Activated B cell treated with CpG ODN at 0.5 μM for 24 hours (primary cell): Measurements from ENCODE around the gene SAMD7. TPM values are rescaled to one million over a fixed set of nuclear protein-coding genes. Genes with fewer than 3 reads are reported as not detected.

Experiments used
- ATAC-seq: fragments of 200-7000 bp; cut with Tn5 transposase; one replicate; pipeline ENCODE4 v1.10.0; 2021; ENCODE audit warnings: low read depth, mild to moderate bottlenecking, moderate library complexity
- CTCF ChIA-PET: fragments of 350-600 bp; sonication (Branson Sonifier 250); formaldehyde crosslinking; loops from one replicate; lab custom pipeline; 2021; ENCODE audit warnings: antibody characterized with exemption; lab: Charles Lee
- POLR2A ChIA-PET: fragments of 350-600 bp; sonication (Branson Sonifier 250); formaldehyde crosslinking; loops from one replicate; lab custom pipeline; 2021; ENCODE audit warnings: antibody characterized with exemption; lab: Charles Lee
- DNase-seq: peaks from one replicate; pipeline ENCODE4 v3.0.0; 2022
- H3K27ac Mint-ChIP-seq: one replicate; pipeline ENCODE4 v1.8.0; 2020; ENCODE audit warnings: mixed read lengths
- H3K27me3 Mint-ChIP-seq: one replicate; pipeline ENCODE4 v1.8.0; 2021; ENCODE audit warnings: mixed read lengths
- H3K36me3 Mint-ChIP-seq: one replicate; pipeline ENCODE4 v1.8.0; 2021; ENCODE audit warnings: low read depth, mixed read lengths
- H3K4me1 Mint-ChIP-seq: one replicate; pipeline ENCODE4 v1.8.0; 2021; ENCODE audit warnings: mixed read lengths
- H3K4me3 Mint-ChIP-seq: one replicate; pipeline ENCODE4 v1.8.0; 2020; ENCODE audit warnings: mild to moderate bottlenecking, mixed read lengths
- H3K9me3 Mint-ChIP-seq: one replicate; pipeline ENCODE4 v1.8.0; 2020; ENCODE audit warnings: mixed read lengths
- intact Hi-C: fragments of 100-400 bp; cut with micrococcal nuclease; formaldehyde crosslinking; loops from one replicate; pipeline ENCODE4 v1.15.1; 2024
- total RNA-seq: library from RNA; stranded (reverse); gene quantifications from 2 replicates; pipeline ENCODE4 v1.2.3, GENCODE V29; 2022
- TF ChIP-seq, protein P1 (sequence below): fragments of 200-600 bp; IDR thresholded peaks from one replicate; pipeline ENCODE4 v1.8.0; 2022; ENCODE audit warnings: antibody characterized with exemption, mild to moderate bottlenecking

The SAMD7 gene
- total RNA-seq, 1 donor from 2014 or later, result not detected

DNA sequence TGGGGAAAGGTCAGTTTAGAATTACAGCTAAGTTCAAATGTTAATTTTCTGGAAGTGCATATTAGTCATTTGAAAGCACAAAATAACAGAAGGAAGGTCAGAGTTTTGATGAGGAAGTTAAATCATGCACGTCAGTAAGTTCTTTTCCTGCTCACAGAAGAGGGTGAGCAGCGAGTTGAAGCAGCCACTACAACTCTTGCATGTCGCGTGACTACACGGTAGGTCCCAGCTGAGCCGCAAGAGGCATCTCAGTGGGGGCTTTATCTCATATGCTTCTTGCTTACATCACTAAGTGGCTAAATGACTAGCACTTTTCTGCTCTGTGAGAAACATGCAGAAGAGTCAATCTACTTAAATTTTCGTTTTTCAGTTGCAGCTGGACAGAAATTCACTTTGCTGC, 33.9 kb downstream of the SAMD7 start:
- Mint-ChIP-seq H3K27me3 (no peaks in the 10 kb centered on the region), H3K36me3 (no peaks in the 10 kb centered on the region), H3K4me1 (peaks cover 93% of the 10 kb centered on the region), H3K9me3 (peaks cover 3% of the 10 kb centered on the region), H3K27ac (peak overlapping the region; percentile 93), H3K4me3 (peak overlapping the region; percentile 68)
- ChIA-PET CTCF (interaction anchor here (0.9 to 1.4 kb wide), 5 partner anchors 14 to 80 kb away, joined by 3 to 7 read pairs (median 6); partner anchors contain the start of gene SEC62), POLR2A (interaction anchor here (0.8 to 14.4 kb wide), 11 partner anchors 10 to 923 kb away, joined by 3 to 305 read pairs (median 5); partner anchors contain the start of genes MYNN, SEC62 and SKIL)
- peak; percentile 54 for DNase-seq
- peak; percentile 91 for ATAC-seq
- intact Hi-C loops, result loop anchor here (1.0 kb wide), 5 partner anchors 9 to 408 kb away; partner anchors contain the start of gene SEC62
- TF ChIP-seq, protein P1, sequence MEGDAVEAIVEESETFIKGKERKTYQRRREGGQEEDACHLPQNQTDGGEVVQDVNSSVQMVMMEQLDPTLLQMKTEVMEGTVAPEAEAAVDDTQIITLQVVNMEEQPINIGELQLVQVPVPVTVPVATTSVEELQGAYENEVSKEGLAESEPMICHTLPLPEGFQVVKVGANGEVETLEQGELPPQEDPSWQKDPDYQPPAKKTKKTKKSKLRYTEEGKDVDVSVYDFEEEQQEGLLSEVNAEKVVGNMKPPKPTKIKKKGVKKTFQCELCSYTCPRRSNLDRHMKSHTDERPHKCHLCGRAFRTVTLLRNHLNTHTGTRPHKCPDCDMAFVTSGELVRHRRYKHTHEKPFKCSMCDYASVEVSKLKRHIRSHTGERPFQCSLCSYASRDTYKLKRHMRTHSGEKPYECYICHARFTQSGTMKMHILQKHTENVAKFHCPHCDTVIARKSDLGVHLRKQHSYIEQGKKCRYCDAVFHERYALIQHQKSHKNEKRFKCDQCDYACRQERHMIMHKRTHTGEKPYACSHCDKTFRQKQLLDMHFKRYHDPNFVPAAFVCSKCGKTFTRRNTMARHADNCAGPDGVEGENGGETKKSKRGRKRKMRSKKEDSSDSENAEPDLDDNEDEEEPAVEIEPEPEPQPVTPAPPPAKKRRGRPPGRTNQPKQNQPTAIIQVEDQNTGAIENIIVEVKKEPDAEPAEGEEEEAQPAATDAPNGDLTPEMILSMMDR, result no peak

DNA sequence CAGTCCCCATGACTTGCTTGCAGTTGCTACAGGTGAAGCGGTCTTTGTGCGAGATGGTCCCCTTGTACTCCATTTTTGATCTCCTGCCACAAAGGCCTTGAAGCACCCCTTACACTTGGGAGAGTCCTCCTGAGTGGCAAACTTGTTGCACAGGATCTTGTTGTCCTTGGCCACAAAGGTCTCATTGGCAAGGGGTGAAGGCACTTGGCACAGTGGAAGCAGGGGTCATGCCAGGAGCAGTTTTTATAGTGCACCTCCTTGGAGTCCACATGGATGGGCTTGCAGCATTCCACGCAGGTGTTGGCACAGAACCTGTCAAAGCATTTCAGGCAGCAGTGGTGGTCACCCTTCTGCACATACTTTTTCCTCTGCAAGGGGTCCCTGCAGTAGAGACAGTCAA, 35.0 kb downstream of the SAMD7 start:
- CTCF ChIA-PET, result interaction anchor here (2.0 to 4.4 kb wide), 2 partner anchors 16 to 20 kb away, joined by 11 to 29 read pairs; partner anchors contain the start of gene SEC62
- Mint-ChIP-seq H3K27ac (peak overlapping the region; percentile 93), H3K9me3 (peaks cover 3% of the 10 kb centered on the region)

DNA sequence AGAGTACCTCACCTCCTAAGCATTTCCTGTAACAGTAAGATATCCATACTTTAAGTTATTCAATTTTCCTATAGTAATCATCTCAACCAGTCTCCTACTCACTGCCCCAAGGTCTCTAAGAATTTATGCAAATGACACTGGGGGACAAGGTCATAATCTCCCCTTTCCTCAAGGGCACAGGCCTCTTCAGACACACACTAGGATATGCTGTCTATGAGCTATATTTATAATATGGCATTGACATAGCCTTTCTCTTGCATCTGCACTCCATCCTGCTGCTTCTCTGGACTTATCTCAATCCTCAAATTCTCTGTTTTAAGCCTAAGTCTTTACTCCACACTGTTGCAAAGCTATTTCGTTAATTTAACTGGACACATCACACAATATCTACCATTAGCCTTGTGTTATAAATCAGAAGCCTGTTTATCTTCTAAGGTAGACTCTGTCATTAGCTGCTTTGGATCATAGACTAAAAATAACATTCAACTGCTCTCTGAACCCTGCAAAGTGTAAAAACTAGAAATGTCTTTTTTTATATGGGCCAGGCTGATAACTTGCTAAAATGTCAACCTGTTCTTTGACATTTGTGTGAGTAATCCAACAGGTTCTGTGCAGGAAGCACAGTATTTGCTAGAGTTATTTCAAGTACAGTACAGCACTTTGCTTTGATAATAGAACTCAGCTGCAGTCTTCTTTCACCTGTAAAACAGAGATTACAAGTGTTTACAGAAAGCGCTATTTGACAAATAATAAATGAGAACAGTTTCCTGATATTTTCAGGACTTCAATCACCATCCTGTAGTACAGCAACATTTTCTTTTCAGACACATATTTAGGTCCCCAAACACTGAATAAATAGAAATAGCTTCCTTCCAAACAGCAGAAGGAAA, 37.4 kb downstream of the SAMD7 start:
- ATAC-seq (no peak), DNase-seq (no peak)
- peaks cover 85% of the 10 kb centered on the region for H3K4me1 Mint-ChIP-seq
- peaks cover 3% of the 10 kb centered on the region for H3K9me3 Mint-ChIP-seq
- H3K27me3 Mint-ChIP-seq, result no peaks in the 10 kb centered on the region
- ChIA-PET CTCF (interaction anchor here (1.2 to 4.4 kb wide), 4 partner anchors 15 to 72 kb away, joined by 3 to 29 read pairs (median 4); partner anchors contain the start of gene SEC62), POLR2A (interaction anchor here (0.7 to 14.4 kb wide), 6 partner anchors 9 to 185 kb away, joined by 3 to 305 read pairs (median 11); partner anchors contain the start of gene SEC62)
- TF ChIP-seq, protein P1, result no peak
- intact Hi-C loops, result no loop called here
- H3K27ac Mint-ChIP-seq, result peak overlapping the region; percentile 66
- no peaks in the 10 kb centered on the region for H3K36me3 Mint-ChIP-seq
- no peak overlapping the region for H3K4me3 Mint-ChIP-seq

More for the DNA sequence above, 35.0 kb downstream of the SAMD7 start:
- no peak overlapping the region for H3K4me3 Mint-ChIP-seq
- POLR2A ChIA-PET, result interaction anchor here (0.9 to 14.4 kb wide), 6 partner anchors 7 to 108 kb away, joined by 3 to 305 read pairs (median 46); partner anchors contain the start of gene SEC62
- TF ChIP-seq, protein P1, result no peak
- intact Hi-C loops, result no loop called here
- H3K27me3 Mint-ChIP-seq, result no peaks in the 10 kb centered on the region
- no peak for ATAC-seq
- no peaks in the 10 kb centered on the region for H3K36me3 Mint-ChIP-seq
- no peak for DNase-seq
- peaks cover 88% of the 10 kb centered on the region for H3K4me1 Mint-ChIP-seq

DNA sequence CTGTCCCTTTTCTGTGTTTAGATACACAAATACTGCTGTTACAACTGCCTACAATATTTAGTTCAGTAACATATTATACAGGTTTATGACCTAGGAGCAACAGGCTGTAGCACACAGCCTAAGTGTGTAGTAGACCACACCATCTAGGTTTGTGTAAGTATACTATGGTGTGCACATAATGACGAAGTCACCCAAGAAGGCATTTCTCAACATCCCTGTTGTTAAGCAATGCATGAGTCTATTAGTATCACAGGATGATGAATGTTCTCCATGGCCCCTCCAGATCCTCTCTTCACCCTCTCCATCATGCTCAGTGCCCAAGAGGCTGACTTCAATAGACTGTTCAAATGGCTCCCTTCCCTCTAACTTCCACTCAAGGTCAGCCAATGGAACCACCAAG, 40.7 kb downstream of the SAMD7 start:
- DNase-seq, result no peak
- no peak for ATAC-seq
- H3K27me3 Mint-ChIP-seq, result no peaks in the 10 kb centered on the region
- no peak overlapping the region for H3K4me3 Mint-ChIP-seq
- CTCF ChIA-PET, result no interaction called here
- peak overlapping the region; percentile 64 for H3K27ac Mint-ChIP-seq
- TF ChIP-seq, protein P1, result no peak
- no peaks in the 10 kb centered on the region for H3K36me3 Mint-ChIP-seq
- intact Hi-C loops, result no loop called here
- POLR2A ChIA-PET, result no interaction called here
- H3K4me1 Mint-ChIP-seq, result peaks cover 81% of the 10 kb centered on the region
- H3K9me3 Mint-ChIP-seq, result peaks cover 3% of the 10 kb centered on the region
